Measurements from ENCODE around the gene CEACAM16. TPM values are rescaled to one million over a fixed set of nuclear protein-coding genes. Genes with fewer than 3 reads are reported as not detected.

Gene CEACAM16
- total and polyA plus RNA-seq, 9 of the 15 experiments (the other 6 are each of a cell fraction or from before 2014, with no cell fraction given): not detected

DNA sequence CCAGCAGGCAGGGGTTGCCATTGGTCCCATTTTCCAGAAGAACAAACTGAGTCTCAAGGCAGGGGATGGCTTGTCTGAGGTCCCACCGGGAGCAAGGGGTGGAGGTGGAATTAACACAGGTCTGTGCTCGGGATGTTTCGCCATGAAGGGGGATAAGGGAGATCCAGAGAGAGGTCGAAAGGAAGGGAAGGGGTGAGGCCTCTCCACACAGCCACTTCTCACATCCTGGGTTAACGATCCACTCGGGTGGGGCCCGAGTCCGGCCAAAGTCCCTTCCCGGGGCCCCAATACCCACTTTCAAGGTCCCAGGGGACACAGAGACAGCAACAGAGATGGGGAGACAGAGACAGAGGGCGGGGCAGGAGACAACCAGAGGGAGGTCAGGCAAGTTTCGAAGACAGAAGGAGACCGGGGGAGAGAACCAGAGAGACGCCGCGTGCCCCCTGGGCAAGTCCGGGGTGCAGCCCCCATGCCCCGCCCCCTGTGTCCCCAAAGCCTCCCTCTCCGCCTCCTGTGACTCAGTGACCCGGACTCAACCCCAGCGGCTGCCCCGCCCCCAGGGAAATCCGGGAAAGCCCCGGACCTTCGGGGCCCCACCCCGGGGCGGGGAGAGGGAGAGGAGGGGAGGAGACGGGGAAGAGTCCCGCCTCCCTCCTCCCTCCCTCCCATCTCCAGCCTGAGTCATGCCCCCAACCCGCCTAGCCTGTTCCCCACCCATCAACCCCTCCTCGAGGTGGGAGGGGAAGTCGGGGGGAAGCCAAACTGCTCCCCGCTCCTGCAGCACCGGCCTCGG, 48.2 kb downstream of the CEACAM16 start (continued):
- TF ChIP-seq, protein P1, sequence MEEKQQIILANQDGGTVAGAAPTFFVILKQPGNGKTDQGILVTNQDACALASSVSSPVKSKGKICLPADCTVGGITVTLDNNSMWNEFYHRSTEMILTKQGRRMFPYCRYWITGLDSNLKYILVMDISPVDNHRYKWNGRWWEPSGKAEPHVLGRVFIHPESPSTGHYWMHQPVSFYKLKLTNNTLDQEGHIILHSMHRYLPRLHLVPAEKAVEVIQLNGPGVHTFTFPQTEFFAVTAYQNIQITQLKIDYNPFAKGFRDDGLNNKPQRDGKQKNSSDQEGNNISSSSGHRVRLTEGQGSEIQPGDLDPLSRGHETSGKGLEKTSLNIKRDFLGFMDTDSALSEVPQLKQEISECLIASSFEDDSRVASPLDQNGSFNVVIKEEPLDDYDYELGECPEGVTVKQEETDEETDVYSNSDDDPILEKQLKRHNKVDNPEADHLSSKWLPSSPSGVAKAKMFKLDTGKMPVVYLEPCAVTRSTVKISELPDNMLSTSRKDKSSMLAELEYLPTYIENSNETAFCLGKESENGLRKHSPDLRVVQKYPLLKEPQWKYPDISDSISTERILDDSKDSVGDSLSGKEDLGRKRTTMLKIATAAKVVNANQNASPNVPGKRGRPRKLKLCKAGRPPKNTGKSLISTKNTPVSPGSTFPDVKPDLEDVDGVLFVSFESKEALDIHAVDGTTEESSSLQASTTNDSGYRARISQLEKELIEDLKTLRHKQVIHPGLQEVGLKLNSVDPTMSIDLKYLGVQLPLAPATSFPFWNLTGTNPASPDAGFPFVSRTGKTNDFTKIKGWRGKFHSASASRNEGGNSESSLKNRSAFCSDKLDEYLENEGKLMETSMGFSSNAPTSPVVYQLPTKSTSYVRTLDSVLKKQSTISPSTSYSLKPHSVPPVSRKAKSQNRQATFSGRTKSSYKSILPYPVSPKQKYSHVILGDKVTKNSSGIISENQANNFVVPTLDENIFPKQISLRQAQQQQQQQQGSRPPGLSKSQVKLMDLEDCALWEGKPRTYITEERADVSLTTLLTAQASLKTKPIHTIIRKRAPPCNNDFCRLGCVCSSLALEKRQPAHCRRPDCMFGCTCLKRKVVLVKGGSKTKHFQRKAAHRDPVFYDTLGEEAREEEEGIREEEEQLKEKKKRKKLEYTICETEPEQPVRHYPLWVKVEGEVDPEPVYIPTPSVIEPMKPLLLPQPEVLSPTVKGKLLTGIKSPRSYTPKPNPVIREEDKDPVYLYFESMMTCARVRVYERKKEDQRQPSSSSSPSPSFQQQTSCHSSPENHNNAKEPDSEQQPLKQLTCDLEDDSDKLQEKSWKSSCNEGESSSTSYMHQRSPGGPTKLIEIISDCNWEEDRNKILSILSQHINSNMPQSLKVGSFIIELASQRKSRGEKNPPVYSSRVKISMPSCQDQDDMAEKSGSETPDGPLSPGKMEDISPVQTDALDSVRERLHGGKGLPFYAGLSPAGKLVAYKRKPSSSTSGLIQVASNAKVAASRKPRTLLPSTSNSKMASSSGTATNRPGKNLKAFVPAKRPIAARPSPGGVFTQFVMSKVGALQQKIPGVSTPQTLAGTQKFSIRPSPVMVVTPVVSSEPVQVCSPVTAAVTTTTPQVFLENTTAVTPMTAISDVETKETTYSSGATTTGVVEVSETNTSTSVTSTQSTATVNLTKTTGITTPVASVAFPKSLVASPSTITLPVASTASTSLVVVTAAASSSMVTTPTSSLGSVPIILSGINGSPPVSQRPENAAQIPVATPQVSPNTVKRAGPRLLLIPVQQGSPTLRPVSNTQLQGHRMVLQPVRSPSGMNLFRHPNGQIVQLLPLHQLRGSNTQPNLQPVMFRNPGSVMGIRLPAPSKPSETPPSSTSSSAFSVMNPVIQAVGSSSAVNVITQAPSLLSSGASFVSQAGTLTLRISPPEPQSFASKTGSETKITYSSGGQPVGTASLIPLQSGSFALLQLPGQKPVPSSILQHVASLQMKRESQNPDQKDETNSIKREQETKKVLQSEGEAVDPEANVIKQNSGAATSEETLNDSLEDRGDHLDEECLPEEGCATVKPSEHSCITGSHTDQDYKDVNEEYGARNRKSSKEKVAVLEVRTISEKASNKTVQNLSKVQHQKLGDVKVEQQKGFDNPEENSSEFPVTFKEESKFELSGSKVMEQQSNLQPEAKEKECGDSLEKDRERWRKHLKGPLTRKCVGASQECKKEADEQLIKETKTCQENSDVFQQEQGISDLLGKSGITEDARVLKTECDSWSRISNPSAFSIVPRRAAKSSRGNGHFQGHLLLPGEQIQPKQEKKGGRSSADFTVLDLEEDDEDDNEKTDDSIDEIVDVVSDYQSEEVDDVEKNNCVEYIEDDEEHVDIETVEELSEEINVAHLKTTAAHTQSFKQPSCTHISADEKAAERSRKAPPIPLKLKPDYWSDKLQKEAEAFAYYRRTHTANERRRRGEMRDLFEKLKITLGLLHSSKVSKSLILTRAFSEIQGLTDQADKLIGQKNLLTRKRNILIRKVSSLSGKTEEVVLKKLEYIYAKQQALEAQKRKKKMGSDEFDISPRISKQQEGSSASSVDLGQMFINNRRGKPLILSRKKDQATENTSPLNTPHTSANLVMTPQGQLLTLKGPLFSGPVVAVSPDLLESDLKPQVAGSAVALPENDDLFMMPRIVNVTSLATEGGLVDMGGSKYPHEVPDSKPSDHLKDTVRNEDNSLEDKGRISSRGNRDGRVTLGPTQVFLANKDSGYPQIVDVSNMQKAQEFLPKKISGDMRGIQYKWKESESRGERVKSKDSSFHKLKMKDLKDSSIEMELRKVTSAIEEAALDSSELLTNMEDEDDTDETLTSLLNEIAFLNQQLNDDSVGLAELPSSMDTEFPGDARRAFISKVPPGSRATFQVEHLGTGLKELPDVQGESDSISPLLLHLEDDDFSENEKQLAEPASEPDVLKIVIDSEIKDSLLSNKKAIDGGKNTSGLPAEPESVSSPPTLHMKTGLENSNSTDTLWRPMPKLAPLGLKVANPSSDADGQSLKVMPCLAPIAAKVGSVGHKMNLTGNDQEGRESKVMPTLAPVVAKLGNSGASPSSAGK (IDR thresholded peaks at IDR 0.05): peak; percentile 40
- TF ChIP-seq KLF1 (tag; IDR thresholded peaks at IDR 0.05) (no peak), CREBBP (IDR thresholded peaks at IDR 0.05; ENCODE audit: low read depth, low read length) (no peak), ZKSCAN1 (IDR thresholded peaks at IDR 0.05; ENCODE audit: low read depth, low read length) (0 out of 2 replicates have a peak, but pooled peaks have one; percentile 1), SUPT5H (IDR thresholded peaks at IDR 0.05) (no peak; the same call in 1 of the 2 replicates), SPI1 (IDR thresholded peaks at IDR 0.05; ENCODE audit: borderline replicate concordance, low read depth, low read length) (peak; percentile 82; the same call in 1 of the 2 replicates), ZNF217 (CRISPR knock-in tag; IDR thresholded peaks at IDR 0.05) (no peak), KDM2B (CRISPR knock-in tag; IDR thresholded peaks at IDR 0.05) (no peak), NFYB (IDR thresholded peaks at IDR 0.05; ENCODE audit: extremely low read depth, insufficient read length) (no peak), GABPB2 (CRISPR knock-in tag; conservative IDR thresholded peaks at IDR 0.05) (no peak), TEAD4 (IDR thresholded peaks at IDR 0.05; ENCODE audit: low read length) (no peak), TEAD4 (CRISPR knock-in tag; IDR thresholded peaks at IDR 0.05; ENCODE audit: borderline replicate concordance) (no peak), ZNF134 (CRISPR knock-in tag; conservative IDR thresholded peaks at IDR 0.05) (no peak)
- TF ChIP-seq, protein P2, sequence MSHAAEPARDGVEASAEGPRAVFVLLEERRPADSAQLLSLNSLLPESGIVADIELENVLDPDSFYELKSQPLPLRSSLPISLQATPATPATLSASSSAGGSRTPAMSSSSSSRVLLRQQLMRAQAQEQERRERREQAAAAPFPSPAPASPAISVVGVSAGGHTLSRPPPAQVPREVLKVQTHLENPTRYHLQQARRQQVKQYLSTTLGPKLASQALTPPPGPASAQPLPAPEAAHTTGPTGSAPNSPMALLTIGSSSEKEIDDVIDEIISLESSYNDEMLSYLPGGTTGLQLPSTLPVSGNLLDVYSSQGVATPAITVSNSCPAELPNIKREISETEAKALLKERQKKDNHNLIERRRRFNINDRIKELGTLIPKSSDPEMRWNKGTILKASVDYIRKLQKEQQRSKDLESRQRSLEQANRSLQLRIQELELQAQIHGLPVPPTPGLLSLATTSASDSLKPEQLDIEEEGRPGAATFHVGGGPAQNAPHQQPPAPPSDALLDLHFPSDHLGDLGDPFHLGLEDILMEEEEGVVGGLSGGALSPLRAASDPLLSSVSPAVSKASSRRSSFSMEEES (CRISPR knock-in tag; IDR thresholded peaks at IDR 0.05): no peak
- TF ChIP-seq, protein P3, sequence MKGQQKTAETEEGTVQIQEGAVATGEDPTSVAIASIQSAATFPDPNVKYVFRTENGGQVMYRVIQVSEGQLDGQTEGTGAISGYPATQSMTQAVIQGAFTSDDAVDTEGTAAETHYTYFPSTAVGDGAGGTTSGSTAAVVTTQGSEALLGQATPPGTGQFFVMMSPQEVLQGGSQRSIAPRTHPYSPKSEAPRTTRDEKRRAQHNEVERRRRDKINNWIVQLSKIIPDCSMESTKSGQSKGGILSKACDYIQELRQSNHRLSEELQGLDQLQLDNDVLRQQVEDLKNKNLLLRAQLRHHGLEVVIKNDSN (CRISPR knock-in tag; IDR thresholded peaks at IDR 0.05): no peak
